SHP77 treated with DMSO at 0.1 percent for 48 hours (cell line): ENCODE results near the gene KMO.

ENCODE experiments used
- DNase-seq: peaks from one replicate; lab custom pipeline; 2025; lab: John Stamatoyannopoulos, UW

The KMO gene

GRCh38 chr1:241532162-241532531 is at the start of gene KMO:
Gene KMO, plus strand, starts transcription at chr1:241532378. Its CDS starts 67 bp downstream, at chr1:241532445.
- DNase-seq, result no peak

GRCh38 chr1:241482761-241483250 is 49.4 kb upstream of the KMO start:
- DNase-seq, result no peak

GRCh38 chr1:241485145-241485544 is 47.0 kb upstream of the KMO start:
- no peak for DNase-seq

- DNase-seq, result peak; percentile 44
These were observed 46.6 kb upstream of the KMO start for GRCh38 chr1:241485554-241485992.

- no peak for DNase-seq
These were observed 43.4 kb upstream of the KMO start for GRCh38 chr1:241488739-241489138.

GRCh38 chr1:241495741-241496140 is 36.4 kb upstream of the KMO start:
- DNase-seq, result no peak

GRCh38 chr1:241499910-241500309 is 32.3 kb upstream of the KMO start:
- DNase-seq, result peak; percentile 12

- DNase-seq, result no peak
These were observed 28.7 kb upstream of the KMO start for GRCh38 chr1:241503444-241503843.

GRCh38 chr1:241507189-241507863 is 24.9 kb upstream of the KMO start:
- DNase-seq, result no peak

GRCh38 chr1:241513378-241513777 is 18.8 kb upstream of the KMO start:
- DNase-seq, result no peak

- peak; percentile 8 for DNase-seq
These were observed 13.5 kb upstream of the KMO start for GRCh38 chr1:241518476-241519307.

- peak; percentile 99 for DNase-seq
These were observed 12.7 kb upstream of the KMO start, which contains the start of gene FH for GRCh38 chr1:241519308-241520079. Gene FH, minus strand, starts transcription at chr1:241519755. Its CDS starts 33 bp downstream, at chr1:241519722.

GRCh38 chr1:241520080-241520465 is 12.1 kb upstream of the KMO start:
- DNase-seq, result no peak

- no peak for DNase-seq
These were observed 10.5 kb upstream of the KMO start for GRCh38 chr1:241521718-241522117.

GRCh38 chr1:241525026-241525425 is 7.2 kb upstream of the KMO start:
- DNase-seq, result peak; percentile 25

GRCh38 chr1:241527146-241527545 is 5.0 kb upstream of the KMO start:
- no peak for DNase-seq

- peak; percentile 81 for DNase-seq
These were observed 700 bp upstream of the KMO start for GRCh38 chr1:241531195-241532161.

- no peak for DNase-seq
These were observed 686 bp downstream of the KMO start for GRCh38 chr1:241532864-241533263.

GRCh38 chr1:241533326-241534115 is 1.3 kb downstream of the KMO start:
- no peak for DNase-seq

- no peak for DNase-seq
These were observed 4.1 kb downstream of the KMO start for GRCh38 chr1:241536304-241536703.
